NB4 (cell line): ENCODE data around the gene EXOC6B.
"Not testable (repeated sequence)": the region's sequence is repeated elsewhere in the genome, so short reads cannot be mapped to it uniquely, and the experiment has no call there.

Experiments used
- DNase-seq: peaks from one replicate; pipeline ENCODE4 v3.0.0; 2010; ENCODE audit warnings: low read depth
- H3K4me3 ChIP-seq: one replicate; pipeline ENCODE4 v1.5.1; 2011; ENCODE audit warnings: mild to moderate bottlenecking, low read depth, low read length, moderate library complexity
- MAX ChIP-seq: IDR thresholded peaks from 2 replicates; pipeline ENCODE4 v1.6.1; 2011; ENCODE audit warnings: low read depth, low read length
- MYC ChIP-seq: IDR thresholded peaks from 2 replicates; pipeline ENCODE4 v1.6.1; 2011; ENCODE audit warnings: low read depth, low read length
- POLR2A ChIP-seq: IDR thresholded peaks from 2 replicates; pipeline ENCODE4 v1.6.1; 2011; ENCODE audit warnings: mild to moderate bottlenecking; ENCODE audit not compliant: insufficient read length; ENCODE audit errors: extremely low read depth
- TF ChIP-seq, protein P1 (sequence below): IDR thresholded peaks from one replicate; pipeline ENCODE4 v1.5.1; 2012; ENCODE audit warnings: low read depth, low read length

Gene EXOC6B

DNA sequence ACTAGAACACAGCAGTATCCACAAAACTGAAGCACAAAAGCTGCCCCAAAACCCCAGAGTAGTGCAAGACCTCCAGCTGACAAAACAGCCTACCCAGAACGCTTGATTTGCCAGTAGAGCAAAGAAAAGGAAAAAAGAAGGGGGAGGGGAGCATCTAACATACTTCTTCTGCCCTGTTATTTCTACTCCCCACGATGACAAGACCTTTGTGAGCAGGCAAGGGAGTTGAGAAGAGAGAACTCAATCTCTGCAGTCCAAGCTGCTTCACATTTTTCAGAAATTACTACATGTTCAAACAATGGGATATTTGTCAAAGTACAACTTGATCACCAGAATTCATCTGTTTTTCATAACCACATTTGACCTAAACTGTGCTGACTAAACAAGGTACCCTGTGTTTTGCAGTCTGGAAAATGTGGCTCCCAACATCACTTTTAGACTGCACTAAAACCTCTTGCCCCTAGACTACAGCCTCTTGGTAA lies 286.7 kb downstream of the EXOC6B start:
- no peak overlapping the region for H3K4me3 ChIP-seq
- TF ChIP-seq MAX, result no peak
- no peak for TF ChIP-seq POLR2A
- DNase-seq, result no peak

DNA sequence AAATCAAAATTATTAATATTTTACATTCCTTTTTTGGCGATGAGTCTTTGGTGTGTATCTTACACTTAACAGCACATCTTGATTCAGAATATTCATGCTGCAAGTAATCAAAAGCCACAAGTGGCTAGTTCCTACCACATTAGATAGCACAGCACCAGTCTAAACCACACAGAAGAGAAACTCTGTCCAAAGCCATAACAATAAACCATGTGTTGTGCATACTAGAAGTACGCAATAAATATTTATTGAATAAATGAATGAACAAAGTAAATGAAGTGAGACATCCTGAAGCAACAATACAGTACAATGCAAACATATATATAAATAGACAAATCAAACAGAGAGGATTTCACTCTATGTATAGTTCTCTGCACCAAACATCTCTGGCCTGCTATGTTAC lies 287.3 kb downstream of the EXOC6B start:
- TF ChIP-seq MAX (no peak), POLR2A (no peak), MYC (no peak)
- TF ChIP-seq, protein P1, sequence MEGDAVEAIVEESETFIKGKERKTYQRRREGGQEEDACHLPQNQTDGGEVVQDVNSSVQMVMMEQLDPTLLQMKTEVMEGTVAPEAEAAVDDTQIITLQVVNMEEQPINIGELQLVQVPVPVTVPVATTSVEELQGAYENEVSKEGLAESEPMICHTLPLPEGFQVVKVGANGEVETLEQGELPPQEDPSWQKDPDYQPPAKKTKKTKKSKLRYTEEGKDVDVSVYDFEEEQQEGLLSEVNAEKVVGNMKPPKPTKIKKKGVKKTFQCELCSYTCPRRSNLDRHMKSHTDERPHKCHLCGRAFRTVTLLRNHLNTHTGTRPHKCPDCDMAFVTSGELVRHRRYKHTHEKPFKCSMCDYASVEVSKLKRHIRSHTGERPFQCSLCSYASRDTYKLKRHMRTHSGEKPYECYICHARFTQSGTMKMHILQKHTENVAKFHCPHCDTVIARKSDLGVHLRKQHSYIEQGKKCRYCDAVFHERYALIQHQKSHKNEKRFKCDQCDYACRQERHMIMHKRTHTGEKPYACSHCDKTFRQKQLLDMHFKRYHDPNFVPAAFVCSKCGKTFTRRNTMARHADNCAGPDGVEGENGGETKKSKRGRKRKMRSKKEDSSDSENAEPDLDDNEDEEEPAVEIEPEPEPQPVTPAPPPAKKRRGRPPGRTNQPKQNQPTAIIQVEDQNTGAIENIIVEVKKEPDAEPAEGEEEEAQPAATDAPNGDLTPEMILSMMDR, result no peak
- DNase-seq, result no peak
- no peak overlapping the region for H3K4me3 ChIP-seq

- H3K4me3 ChIP-seq, result not testable (repeated sequence)
- DNase-seq, result peak; percentile 87
Measured at GRCh38 chr2:72535586-72535985, 290.2 kb downstream of the EXOC6B start.

DNA sequence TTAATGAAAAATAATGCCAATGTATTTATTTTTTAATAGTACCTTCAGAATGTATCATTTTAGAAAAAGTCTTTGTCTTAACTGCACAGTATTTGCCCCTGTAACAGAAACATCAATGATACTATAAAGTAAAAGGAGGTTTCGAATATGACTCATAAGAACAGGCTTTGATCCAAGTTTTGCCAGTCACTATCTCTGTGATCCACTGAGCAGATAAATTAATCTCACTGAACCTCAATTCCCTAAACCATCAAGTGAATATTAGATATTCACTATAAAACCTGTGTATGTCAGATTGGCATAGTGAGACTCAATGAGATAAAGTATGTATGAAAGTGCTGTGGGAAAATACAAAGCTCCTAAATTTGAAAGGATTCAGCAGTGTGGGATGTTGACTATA lies 292.1 kb downstream of the EXOC6B start:
- no peak overlapping the region for H3K4me3 ChIP-seq
- TF ChIP-seq POLR2A, result no peak
- TF ChIP-seq, protein P1, result no peak
- TF ChIP-seq MAX, result no peak
- TF ChIP-seq MYC, result no peak
- no peak for DNase-seq

- TF ChIP-seq POLR2A, result no peak
- TF ChIP-seq MYC, result no peak
- TF ChIP-seq, protein P1, result no peak
- TF ChIP-seq MAX, result no peak
- no peak overlapping the region for H3K4me3 ChIP-seq
- DNase-seq, result peak; percentile 7
Measured at GRCh38 chr2:72527424-72527823, 298.4 kb downstream of the EXOC6B start.

GRCh38 chr2:72526623-72527022 lies 299.2 kb downstream of the EXOC6B start:
- no peak overlapping the region for H3K4me3 ChIP-seq
- no peak for DNase-seq

GRCh38 chr2:72524071-72524470 lies 301.8 kb downstream of the EXOC6B start:
- TF ChIP-seq, protein P1, result no peak
- TF ChIP-seq POLR2A (no peak), MYC (no peak), MAX (no peak)
- H3K4me3 ChIP-seq, result no peak overlapping the region
- no peak for DNase-seq

More at GRCh38 chr2:72526623-72527022, 299.2 kb downstream of the EXOC6B start:
- TF ChIP-seq POLR2A, result no peak
- no peak for TF ChIP-seq MYC
